ENCODE measurements around the gene KBTBD13.

GRCh38 chr15:65081758-65082157, 5.2 kb downstream of the KBTBD13 start:
- TF ChIP-seq CTCF (IDR thresholded peaks at IDR 0.05 in 8 of 11, conservative IDR thresholded peaks at IDR 0.05 in 3 of 11) (no peak), POLR2A (IDR thresholded peaks at IDR 0.05) (no peak), POLR2AphosphoS5 (IDR thresholded peaks at IDR 0.05) (no peak)

Data from spleen (tissue), 7 donors.